NCI-H524 treated with DMSO at 0.1 percent for 48 hours (cell line): Measurements from ENCODE around the gene CCDC28B.

ENCODE experiments used
- DNase-seq: peaks from one replicate; lab custom pipeline; 2025; lab: John Stamatoyannopoulos, UW

CCDC28B gene

GRCh38 chr1:32195531-32195930 is 4.9 kb upstream of the CCDC28B start:
- DNase-seq = no peak

- no peak for DNase-seq
These were observed 4.2 kb upstream of the CCDC28B start for GRCh38 chr1:32195972-32196823.

- no peak for DNase-seq
These were observed 3.3 kb upstream of the CCDC28B start for GRCh38 chr1:32197074-32197473.

- no peak for DNase-seq
These were observed 2.6 kb upstream of the CCDC28B start for GRCh38 chr1:32197837-32198236.

GRCh38 chr1:32198237-32199042 is 2.0 kb upstream of the CCDC28B start:
- DNase-seq = no peak

GRCh38 chr1:32199043-32199716 is 1.2 kb upstream of the CCDC28B start:
- DNase-seq = no peak

GRCh38 chr1:32199717-32200072 is 700 bp upstream of the CCDC28B start:
- no peak for DNase-seq

- no peak for DNase-seq
These were observed 838 bp downstream of the CCDC28B start for GRCh38 chr1:32201011-32201855.

- DNase-seq = no peak
These were observed 4.6 kb downstream of the CCDC28B start for GRCh38 chr1:32204943-32205361.

GRCh38 chr1:32205401-32206370 is 5.3 kb downstream of the CCDC28B start, which contains the start of gene IQCC:
IQCC (plus strand) TSS chr1:32205671; CDS start chr1:32205682, 11 bp downstream.
- peak; percentile 41 for DNase-seq

GRCh38 chr1:32208469-32208868 is 8.1 kb downstream of the CCDC28B start:
- DNase-seq = no peak

- peak; percentile 69 for DNase-seq
These were observed 8.5 kb downstream of the CCDC28B start, which contains the start of gene DCDC2B for GRCh38 chr1:32208891-32209328. DCDC2B (plus strand) TSS chr1:32209089; CDS start chr1:32209094, 5 bp downstream.

- no peak for DNase-seq
These were observed 15.5 kb downstream of the CCDC28B start for GRCh38 chr1:32215629-32216480.

GRCh38 chr1:32216566-32216965 is 16.2 kb downstream of the CCDC28B start:
- no peak for DNase-seq

- DNase-seq = no peak
These were observed 18.6 kb downstream of the CCDC28B start for GRCh38 chr1:32219022-32219421.

- no peak for DNase-seq
These were observed 20.6 kb downstream of the CCDC28B start for GRCh38 chr1:32220746-32221580.

- no peak for DNase-seq
These were observed 21.2 kb downstream of the CCDC28B start for GRCh38 chr1:32221581-32221979.
